ENCODE results near the gene PRKAB2.
A peak's percentile ranks its signal among the peaks of the same experiment; 100 is the strongest.
"Not testable (repeated sequence)": the region's sequence is repeated elsewhere in the genome, so short reads cannot be mapped to it uniquely, and the experiment has no call there.

PRKAB2 gene, protein sequence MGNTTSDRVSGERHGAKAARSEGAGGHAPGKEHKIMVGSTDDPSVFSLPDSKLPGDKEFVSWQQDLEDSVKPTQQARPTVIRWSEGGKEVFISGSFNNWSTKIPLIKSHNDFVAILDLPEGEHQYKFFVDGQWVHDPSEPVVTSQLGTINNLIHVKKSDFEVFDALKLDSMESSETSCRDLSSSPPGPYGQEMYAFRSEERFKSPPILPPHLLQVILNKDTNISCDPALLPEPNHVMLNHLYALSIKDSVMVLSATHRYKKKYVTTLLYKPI

DNA sequence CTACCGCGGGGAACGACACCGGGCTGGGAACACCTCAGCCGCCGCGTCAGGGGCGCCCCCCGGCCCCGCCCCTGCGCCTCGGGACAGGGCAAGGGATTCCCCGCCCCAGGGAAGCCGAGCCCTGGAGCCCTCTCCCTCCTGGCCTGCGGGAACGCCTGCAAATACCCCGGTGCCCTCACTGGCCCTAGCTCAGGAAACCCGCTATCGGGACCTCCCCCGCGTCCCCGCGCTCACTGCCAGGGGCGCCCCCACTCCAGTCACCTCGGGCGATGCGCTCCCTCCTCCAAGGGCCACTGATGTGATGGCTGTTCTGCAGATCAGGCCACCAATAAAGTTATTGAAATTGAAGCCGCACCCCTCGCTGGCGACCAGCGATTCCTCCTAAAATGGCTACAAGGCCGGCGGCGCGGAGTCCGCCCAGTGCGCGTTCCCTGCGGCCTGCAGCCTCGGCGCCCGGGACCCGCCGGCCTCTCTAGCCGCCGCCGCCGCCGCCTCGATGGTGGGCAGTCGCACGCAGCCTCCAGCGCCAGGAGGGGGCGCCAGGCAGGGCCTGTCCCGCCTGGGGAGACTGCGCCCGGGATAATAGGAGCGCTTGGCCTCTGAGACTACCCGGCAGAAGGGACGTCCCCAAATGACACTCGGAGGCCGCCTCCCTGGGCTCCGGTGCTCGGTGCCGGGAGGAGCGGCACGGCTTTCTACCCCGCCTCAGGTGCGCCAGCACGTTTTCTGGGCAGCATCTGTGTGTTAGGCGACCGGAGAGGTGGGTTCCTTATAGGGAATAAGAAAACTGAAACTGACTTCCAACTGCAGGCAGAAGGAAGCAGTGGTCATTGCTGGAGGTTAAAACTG is at the start of gene PRKAB2:
TSS of gene PRKAB2 (minus strand) at position 303 of the 849 bp plus-strand sequence. CDS start 326 bp downstream, outside the sequence.
- peak; percentile 95 for DNase-seq

DNA sequence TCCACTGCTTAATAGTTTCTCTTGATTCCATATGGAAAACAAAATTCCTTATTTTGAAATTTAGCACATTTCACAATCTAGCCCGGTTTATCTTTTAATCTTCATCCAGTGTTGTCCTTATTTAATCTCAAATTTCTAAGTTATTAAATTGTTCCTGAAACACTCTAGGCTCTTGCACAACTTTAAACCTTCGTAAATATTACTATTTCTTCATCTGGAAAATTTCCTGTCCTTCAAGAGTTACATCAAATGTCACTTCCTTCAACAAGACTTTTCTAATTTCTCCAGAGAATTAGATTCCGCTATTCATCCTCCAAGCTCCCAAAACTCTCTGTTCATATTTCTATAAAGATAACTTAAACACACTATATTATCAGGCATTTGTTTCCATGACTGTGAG is 46.3 kb upstream of the PRKAB2 start:
- DNase-seq = no peak

DNA sequence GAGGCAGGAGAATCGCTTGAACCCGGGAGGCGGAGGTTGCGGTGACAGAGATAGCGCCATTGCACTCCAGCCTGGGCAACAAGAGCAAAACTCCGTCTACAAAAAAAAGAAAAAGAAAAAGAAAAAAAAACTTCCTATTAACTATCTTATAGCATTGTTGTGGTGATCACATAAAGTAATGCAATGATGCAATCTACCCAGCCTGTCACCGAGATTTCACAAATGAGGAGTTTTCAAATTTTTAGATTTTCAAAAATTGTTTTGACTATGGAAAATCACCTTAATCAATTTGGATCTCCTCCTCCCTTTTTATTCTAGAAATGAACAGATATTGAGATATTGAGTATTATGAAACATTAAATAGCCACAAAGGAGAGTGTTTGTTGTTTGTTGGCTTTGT is 44.9 kb upstream of the PRKAB2 start:
- DNase-seq = no peak

DNA sequence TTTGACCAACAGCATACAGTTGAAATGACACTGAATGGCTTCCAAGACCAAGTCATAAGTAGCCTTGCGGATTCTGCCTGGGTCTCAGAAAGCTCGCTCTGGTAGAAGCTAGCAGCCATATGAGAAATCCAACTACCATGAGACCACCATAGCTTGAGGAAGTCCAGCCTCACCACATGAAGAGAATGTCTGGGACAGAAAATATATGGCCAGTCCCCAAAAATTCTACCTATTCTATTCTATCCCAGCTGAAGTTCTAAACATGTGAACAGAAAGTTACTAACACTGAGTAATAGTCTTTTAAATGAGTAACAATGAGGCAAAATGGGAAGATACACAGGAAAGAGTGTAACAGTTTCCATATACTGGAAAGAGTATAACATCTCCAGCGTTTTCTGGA is 43.9 kb upstream of the PRKAB2 start:
- DNase-seq = no peak

DNA sequence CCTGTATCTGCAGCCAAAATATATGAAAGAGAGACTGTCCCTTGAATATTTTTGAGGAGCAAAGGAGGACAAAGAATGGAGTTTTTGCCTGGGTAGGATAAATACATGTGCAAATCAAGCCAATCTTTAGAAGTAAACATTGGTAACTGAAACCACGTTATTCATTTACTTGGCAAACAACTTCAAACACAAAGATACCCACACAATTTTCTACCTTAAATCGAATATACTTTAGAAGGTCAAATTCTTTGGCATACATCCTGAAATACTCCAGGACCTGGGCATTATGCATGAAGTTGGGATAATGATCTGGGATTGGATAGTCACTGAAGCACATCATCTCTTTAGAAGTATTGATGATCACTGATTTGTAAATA is 43.3 kb upstream of the PRKAB2 start:
- no peak for DNase-seq

DNA sequence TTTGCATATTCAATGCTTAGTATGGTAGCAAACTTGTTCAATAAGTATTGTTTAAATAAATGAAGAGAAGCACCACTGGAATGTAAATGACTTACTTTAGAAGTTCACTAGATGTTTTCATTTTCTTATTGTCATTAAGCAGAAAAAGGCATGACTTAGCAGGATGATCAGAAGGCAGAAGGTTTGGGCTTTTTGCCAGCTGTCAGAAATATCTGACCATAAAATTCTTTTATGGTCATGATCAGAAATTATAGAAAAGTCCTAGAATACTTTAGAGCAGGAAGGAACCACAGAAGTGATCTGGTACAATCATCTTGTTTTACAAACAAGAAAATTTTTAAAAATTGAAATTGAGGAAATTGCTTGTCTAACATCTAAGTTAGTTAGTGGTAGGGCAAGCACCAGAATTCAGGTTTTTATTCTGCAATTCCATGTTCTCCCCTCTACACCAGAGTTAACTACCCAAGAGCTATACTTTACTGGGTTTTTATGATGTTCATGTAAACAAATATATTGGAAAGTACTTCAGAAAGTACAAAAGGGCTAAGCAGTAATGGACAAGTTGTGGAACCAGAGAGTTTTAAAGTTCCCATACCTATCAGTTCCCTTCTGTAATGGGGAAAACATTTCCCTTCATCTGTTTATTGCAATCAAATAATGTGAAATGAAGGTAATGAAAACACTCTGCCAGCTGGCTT is 42.7 kb upstream of the PRKAB2 start:
- no peak for DNase-seq

DNA sequence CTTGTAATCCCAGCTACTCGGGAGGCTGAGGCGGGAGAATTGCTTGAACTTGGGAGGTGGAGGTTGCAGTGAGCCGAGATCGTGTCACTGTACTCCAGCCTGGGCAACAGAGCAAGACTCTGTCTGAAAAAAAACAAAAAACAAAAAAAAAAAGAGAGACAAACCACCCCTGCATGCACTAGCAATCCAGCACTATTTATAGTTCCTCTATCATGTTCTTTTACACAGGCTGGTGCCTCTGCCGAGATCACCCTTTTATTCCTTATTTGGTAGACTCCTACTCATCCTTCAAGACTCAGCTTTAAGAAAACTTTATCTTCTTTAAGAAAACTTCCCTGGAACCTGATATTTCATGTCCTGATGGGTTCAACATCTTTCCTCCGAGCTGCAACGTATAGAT is 42.1 kb upstream of the PRKAB2 start:
- no peak for DNase-seq

DNA sequence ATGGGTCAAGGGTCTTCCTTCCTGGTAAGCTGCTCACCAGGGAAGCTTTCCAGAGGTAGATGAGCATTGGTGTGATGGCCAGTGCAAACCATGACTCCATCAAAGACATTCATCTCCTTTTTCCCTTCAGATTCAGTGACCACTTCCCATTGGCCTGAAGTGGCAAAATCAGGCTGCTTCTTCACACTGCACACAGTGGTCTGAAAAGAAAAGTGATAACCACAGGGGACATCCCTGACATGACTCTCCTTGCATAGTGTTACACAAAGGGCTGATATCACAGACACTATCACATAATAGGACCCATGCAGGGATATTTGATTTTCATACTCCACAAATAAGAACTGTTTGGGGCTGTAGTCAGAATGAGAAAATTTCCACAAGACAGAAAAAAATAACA is 41.0 kb upstream of the PRKAB2 start:
- no peak for DNase-seq

DNA sequence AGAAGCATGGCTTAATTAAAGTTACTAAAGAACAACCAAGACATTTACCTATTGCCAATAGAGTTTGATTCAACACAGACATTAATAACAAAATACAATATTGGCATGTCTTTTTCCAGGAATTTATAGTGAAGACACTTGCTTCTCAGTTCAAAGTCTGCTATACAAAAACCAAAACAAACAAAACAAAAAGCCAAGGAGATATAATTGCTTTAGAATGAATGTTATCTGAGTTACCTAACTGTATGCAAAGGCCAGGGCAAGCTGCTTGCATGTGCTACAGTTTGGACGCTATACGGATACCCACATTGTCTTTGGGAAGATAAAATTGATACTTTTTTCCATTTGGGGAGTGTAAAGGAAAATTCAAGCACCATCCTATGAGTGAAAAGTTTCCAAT is 39.3 kb upstream of the PRKAB2 start:
- DNase-seq = no peak

DNA sequence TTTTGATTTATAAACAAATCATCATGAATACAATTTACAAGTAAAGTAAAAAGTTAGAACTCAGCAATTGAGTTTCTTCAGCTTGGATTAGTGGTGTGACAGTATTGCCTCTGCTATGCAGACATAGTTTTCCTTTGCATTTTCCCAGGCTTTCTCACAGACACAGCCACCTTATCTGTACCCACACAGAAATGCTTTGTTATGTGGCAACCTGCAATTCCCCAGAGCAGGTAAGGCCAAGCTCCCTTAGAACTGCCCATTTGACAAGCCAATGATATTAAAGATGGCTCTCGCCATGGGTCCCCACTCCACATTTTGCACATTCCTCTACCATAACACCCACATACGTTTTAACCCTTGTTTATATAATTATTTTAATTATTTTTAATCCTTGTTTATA is 38.7 kb upstream of the PRKAB2 start:
- DNase-seq = no peak

DNA sequence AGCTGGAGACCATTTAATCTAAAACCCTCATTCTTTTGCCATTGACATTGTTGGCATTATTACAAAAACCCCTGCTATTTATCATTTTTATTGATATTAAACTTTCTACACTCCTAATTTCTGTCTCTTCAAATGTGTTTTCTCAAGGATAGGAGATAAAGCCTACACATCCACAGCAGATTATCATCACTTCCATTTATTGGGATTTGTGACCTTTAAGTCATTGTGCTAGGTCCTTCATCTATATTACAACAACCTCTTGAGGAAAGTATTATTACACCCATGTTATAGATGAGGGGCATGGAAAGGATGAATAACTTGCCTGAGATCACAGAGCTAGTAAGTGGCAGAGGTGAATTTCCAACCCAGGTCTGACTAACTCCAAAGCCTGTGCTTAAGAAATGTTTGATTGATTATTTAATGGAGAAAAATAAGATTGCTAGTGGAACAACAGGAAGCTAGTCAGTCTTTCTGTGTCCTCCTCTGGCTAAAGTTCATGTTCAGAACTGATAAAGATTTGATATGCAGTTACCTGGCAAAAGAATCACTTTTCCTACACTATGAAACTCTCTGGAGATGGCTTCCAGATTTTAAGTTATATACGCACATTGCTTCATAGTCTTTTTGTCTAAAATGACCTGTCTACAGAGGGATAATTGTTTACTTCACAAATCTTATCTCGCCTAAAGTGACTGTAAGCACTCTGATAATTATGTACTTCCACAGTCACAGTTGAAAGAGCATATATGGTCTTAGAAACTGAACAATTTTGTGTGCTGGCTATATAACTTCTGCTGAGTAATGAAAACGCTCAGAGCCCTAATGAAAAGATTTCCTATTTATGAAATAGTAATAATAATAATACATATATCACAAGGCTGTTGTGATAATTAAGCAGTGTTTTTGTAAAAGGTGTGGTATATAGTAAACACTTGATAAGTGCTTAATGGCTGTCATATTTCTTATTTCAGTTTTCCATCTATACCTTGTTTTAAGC is 37.9 kb upstream of the PRKAB2 start:
- DNase-seq = no peak

DNA sequence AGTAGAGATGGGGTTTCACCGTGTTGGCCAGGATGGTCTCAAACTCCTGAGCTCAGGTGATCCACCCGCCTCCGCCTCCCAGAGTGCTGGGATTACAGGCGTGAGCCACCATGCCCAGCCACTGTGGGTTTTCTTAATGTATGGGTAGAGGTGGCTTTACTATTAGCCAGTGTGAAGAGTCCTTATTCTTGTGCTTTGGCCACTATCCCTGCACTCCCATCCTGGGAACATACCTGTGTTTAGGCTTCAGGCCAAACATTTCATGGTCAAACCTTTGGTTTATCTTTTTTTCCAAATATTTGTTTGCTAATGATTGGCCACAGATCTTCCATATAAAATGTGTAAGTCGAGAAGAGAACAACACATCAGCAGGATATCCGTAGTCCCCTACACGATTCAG is 36.3 kb upstream of the PRKAB2 start:
- DNase-seq = no peak

DNA sequence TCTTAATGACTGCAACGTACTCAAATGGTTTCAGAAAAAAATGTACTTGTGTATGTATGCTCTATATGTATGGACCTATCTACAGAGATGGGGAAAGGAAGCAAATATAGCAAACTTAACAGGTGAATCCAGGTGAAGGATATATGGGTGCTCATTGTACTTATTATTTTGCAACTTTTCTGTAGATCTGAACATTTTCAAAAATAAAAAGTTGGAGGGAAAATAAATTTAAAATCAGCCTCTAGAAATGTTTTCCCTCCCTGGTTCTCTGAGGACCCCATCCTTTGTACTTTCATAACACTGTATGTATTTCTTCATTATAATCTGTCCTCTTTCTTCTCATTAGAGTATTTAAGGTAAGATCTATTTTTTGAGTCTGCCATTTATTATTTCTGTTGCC is 34.9 kb upstream of the PRKAB2 start:
- DNase-seq = no peak

DNA sequence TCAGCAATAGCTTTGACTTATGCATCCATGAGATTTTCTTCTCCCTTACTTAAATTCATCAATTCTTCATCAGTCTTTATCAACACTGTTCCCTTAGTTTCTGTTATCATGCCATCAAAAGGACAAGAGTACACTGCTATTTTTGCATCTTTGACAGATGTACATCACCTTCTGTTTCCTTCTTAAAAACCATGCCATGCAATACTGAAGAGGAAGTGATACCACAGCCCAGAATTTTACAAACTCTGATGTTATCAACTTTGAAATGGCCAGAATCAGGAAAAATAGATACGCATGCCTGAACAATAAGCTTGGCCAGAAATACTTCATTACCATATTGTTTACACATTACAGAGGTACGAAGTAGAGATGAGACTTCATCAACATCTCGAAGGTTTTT is 31.8 kb upstream of the PRKAB2 start:
- DNase-seq = no peak

DNA sequence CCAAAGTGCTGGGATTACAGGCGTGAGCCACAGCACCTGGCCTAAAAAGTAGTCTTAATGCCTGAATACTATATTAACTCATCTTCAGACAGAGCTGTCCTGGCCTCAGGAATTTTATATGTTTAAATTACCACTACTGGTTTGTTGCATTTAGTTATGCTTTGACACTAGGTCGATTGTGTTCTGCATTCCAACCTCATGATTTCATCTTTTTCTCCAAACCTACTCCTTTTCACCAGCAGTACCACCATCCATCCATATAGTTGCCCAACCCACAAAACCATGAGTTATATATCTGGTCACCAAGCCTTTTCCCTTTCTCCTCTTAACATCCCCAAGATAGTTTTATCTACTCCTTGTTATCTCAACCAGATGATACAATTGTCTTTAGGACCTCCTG is 30.3 kb upstream of the PRKAB2 start:
- peak; percentile 23 for DNase-seq

DNA sequence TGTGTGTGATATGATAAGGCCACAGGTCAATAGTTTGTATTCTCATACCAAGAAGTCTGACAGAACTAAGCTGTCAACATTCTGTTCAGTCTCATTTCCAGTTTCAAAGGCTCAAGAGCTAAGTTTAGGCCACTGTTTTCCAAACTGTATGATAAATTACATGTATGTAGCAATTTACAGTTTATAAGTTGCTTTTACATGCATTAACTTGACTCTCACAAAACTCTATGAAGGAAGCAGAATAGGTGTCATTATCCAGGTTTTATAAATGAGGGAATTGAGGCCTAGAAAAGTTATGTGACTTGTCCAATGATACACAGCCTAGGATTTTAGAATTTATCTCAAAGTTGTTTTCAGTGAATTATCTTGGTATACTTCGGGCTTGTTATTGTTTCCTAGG is 29.5 kb upstream of the PRKAB2 start:
- DNase-seq = no peak

DNA sequence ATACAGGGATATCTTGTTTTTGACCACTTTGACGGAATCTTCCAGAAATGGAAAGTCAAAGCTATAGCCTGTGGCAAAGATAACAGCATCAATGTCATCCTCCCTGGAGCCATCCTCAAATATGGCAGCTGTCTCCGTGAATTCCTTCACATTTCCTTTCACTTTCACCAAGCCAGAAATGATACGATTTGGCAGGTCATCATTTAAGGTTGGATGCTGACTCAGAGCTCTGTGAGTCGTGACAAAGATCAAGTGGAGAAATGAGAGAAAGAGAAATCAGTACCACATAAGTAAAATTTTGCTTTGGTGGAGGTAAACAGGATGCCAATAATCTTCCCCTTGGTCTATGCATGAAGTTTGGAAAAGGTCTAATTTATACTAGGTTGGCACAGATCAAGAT is 29.0 kb upstream of the PRKAB2 start:
- no peak for DNase-seq

DNA sequence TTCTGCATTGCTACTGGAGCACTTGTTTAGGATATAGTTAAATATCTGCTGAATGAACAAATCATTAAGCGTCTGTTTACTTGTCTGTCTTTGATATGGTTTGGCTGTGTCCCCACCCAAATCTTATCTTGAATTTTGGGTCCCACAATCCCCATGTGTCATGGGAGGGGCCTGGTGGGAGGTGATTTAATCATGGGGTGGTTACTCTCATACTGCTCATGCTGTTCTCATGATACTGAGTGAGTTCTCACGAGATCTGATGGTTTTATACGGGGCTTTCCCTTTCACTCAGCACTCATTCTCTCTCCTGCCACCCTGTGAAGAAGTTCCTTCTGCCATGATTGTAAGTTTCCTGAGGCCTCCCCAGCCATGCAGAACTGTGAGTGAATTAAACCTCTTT is 25.1 kb upstream of the PRKAB2 start:
- DNase-seq = not testable (repeated sequence)

DNA sequence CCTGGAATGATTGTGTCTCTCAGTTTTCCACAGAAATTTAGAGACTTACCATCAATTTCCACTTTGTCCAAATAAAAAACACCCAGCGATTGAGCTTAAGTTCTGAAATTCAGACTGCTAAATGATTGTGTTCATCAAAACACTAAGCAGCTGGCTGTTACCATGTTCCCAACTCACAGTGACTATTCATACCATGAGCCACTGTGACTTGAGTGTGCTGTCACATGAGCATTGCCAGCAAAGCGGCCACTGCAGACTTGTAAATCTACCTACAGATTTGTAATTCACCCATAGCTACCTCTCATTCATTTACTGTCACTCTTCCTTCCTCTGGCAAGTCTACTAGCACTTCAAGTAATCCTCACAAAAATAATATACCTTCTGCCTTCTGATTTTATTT is 17.2 kb upstream of the PRKAB2 start:
- DNase-seq = no peak

DNA sequence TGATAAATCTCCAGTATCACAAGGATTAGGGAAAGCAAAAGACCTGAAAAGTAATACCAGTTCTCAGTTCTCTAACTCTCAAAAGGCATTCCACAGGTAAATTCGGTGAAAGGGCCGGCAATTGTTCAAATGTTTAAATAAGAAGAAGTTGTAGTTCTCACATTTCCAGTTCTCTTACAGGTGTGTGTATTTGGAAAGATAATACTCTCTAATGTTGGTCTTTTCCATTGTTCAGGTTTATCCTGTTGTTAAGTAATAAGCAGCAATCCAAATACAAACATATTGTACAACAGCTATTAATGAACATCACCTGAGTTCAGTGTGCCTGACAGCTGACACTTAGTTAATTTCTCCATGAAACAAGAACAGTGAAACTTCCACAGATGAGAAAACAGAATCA is 13.2 kb upstream of the PRKAB2 start:
- no peak for DNase-seq

DNA sequence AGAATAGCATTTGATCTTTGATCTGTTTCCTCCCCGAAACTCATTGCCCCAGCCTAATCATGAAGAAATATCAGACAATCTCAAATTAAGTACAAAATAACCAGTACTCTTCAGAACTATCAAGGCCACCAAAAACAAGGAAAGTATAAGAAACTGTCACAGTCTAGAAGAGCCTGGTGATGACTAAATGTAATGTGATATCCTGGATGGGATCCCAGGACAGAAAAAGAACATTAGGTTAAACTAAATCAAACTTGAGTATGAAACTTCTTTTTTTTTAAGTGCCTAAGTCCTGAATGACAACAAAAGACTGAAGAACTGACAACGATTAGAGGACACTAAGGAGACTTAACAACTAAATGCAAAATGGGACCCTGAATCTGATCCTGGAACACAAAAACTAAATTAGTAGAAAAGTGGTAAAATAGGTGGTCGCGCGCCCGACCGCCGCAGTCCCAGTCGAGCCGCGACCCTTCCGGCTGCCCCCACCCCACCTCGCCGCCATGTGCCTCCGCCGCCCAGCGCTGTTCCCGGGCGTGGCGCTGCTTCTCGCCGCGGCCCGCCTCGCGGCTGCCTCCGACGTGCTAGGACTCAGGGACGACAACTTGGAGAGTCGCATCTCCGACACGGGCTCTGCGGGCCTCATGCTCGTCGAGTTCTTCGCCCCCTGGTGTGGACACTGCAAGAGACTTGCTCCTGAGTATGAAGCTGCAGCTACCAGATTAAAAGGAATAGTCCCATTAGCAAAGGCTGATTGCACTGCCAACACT is 5.5 kb upstream of the PRKAB2 start:
- DNase-seq = peak; percentile 37

All from EL (cell line).